Tibial nerve (tissue), 4 donors: ENCODE data around the gene EZH2. TPM values are rescaled to one million over a fixed set of nuclear protein-coding genes. Genes with fewer than 3 reads are reported as not detected.

Experiments
- DNase-seq, 2 donors: peaks; one replicate each; pipeline ENCODE4 v3.0.0-alpha.2; 2019; ENCODE audit warnings: low spot score in 2 of 2
- H3K27ac ChIP-seq, 4 donors: fragments of 200-600 bp; sonication (generic) in 3 of 4; one replicate each; pipeline ENCODE4 v1.5.1; 2017 to 2019; ENCODE audit warnings: mild to moderate bottlenecking in 1 of 4
- H3K27me3 ChIP-seq, 2 donors: fragments of 200-600 bp; sonication (generic) in 1 of 2; one replicate each; pipeline versions ENCODE4 v1.5.1 to v1.6.0; 2017 to 2019
- H3K36me3 ChIP-seq, 3 donors: fragments of 200-600 bp; sonication (generic); one replicate each; pipeline ENCODE4 v1.5.1; 2018 to 2019
- H3K4me1 ChIP-seq, 4 donors: fragments of 200-600 bp; sonication (generic) in 3 of 4; one replicate each; pipeline ENCODE4 v1.5.1; 2017 to 2019
- H3K4me3 ChIP-seq, 4 donors: fragments of 200-600 bp; sonication (generic) in 3 of 4; one replicate each; pipeline ENCODE4 v1.5.1; 2017 to 2019; ENCODE audit warnings: mild to moderate bottlenecking in 1 of 4, moderate library complexity in 1 of 4
- H3K9me3 ChIP-seq, 4 donors: fragments of 200-600 bp; sonication (generic) in 3 of 4; one replicate each; pipeline ENCODE4 v1.5.1; 2017 to 2019
- CTCF ChIP-seq, 5 experiments: fragments of 200-600 bp in 3 of 5; fragments of 450-650 bp in 2 of 5; sonication (generic) in 3 of 5; IDR thresholded peaks; one replicate each; pipeline ENCODE4 v1.5.1; 2016 to 2019; ENCODE audit warnings: antibody characterized with exemption in 5 of 5, mild to moderate bottlenecking in 3 of 5, moderate library complexity in 2 of 5
- EP300 ChIP-seq, 2 donors: sonication (generic); formaldehyde crosslinking; IDR thresholded peaks; one replicate each; pipeline ENCODE4 v1.6.1; 2017; ENCODE audit warnings: antibody characterized with exemption in 2 of 2, mild to moderate bottlenecking in 1 of 2
- POLR2A ChIP-seq, 2 donors: fragments of 450-650 bp; IDR thresholded peaks; one replicate each; pipeline ENCODE4 v1.6.1; 2017; ENCODE audit warnings: antibody characterized with exemption in 2 of 2, mild to moderate bottlenecking in 2 of 2, moderate library complexity in 2 of 2
- WGBS, 2 donors: methylation state at CpG; one replicate each; pipeline ENCODE4 v1.1.5; 2018; 5-methylcytosine and 5-hydroxymethylcytosine counted together
- total RNA-seq, 4 donors: library from RNA; depleted of rRNA; stranded (reverse); fragments of >200 nt; gene quantifications; one replicate each; pipeline ENCODE4 v1.1.0, GENCODE V29; 2016

EZH2 gene
- total RNA-seq, 4 donors from 2014 or later: 1.5 to 7.5 (median 3.3) TPM

DNA sequence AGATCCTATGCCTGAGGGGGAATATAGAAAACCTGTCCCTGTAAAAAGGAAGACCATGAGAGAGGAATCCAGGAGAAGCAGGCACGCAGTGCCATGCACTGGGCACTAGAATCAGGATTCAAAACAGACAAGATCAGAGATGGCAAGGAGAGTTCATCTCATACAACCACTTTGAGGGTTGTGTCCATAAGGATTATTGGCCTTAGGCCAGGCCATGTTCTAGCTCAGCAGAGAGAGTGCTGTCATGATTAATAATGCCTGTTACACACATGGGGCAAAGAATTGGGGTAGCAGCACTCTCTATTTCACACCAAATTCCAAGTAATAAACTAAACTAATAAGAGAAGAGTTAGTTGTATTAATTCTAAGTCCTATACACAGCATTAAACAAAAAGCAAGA is 29.1 kb downstream of the EZH2 start:
- WGBS, 2 donors: 89 to 90% methylated on average over 1 of the region's 1 CpG
- no peaks in the 10 kb centered on the region for H3K36me3 ChIP-seq
- no peaks in the 10 kb centered on the region for H3K9me3 ChIP-seq
- H3K27me3 ChIP-seq: no peaks in the 10 kb centered on the region
- TF ChIP-seq POLR2A (IDR thresholded peaks at IDR 0.05) (no peak), CTCF (IDR thresholded peaks at IDR 0.05) (no peak), EP300 (IDR thresholded peaks at IDR 0.05) (no peak)
- no peaks in the 10 kb centered on the region for H3K4me1 ChIP-seq
- H3K27ac ChIP-seq: no peak overlapping the region
- DNase-seq: no peak
- H3K4me3 ChIP-seq: no peak overlapping the region

DNA sequence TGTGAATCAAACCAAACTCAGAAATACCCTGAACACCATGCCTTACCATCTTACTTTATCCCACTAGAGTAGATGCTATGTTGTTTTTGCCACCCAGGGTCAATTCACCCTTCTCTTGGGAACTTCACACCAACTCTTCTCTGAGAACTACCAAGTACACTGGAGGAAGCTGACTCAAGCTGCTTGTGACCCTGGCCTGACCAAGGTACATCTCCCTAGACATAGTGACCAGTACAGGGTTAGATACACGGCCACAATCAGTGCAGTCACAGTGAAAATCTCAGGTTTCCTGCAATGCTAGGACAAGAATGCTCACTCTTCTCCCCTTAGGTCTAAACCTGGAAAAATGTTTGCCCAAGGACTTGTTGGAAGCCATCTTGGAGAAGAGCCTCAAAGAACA is 31.8 kb downstream of the EZH2 start:
- H3K9me3 ChIP-seq: no peaks in the 10 kb centered on the region
- 88 to 95% methylated on average over 1 of the region's 1 CpG for WGBS, 2 donors
- no peaks in the 10 kb centered on the region for H3K36me3 ChIP-seq
- DNase-seq: no peak
- TF ChIP-seq CTCF (IDR thresholded peaks at IDR 0.05) (no peak), POLR2A (IDR thresholded peaks at IDR 0.05) (no peak)
- H3K27ac ChIP-seq: no peak overlapping the region
- no peak overlapping the region for H3K4me3 ChIP-seq
- no peaks in the 10 kb centered on the region for H3K4me1 ChIP-seq
- no peaks in the 10 kb centered on the region for H3K27me3 ChIP-seq

DNA sequence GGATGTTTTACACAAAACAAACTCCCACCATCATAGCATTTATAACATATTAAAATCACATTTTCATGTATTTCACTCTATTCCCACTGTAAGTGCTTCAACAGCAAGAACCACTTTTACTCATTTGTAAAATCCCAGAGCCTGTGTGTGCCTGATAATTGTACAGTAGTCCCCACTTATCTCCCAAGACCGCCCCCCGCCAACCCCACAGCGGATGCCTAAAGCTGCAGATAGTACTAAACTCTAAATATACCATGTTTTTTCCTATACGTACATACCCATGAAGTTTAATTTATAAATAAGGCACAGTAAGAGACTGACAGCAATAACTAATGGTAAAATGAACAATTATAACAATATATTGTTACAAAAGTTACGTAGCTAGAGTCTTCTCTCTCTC is 33.5 kb downstream of the EZH2 start:
- Histone ChIP-seq H3K9me3 (no peaks in the 10 kb centered on the region), H3K36me3 (no peaks in the 10 kb centered on the region), H3K27me3 (no peaks in the 10 kb centered on the region), H3K4me1 (no peaks in the 10 kb centered on the region), H3K4me3 (no peak overlapping the region), H3K27ac (no peak overlapping the region)
- no peak for DNase-seq
- no peak for TF ChIP-seq EP300 (IDR thresholded peaks at IDR 0.05)
- TF ChIP-seq POLR2A (IDR thresholded peaks at IDR 0.05): no peak
- no peak for TF ChIP-seq CTCF (IDR thresholded peaks at IDR 0.05)
- 97 to 98% methylated on average over 5 of the region's 5 CpGs for WGBS, 2 donors

DNA sequence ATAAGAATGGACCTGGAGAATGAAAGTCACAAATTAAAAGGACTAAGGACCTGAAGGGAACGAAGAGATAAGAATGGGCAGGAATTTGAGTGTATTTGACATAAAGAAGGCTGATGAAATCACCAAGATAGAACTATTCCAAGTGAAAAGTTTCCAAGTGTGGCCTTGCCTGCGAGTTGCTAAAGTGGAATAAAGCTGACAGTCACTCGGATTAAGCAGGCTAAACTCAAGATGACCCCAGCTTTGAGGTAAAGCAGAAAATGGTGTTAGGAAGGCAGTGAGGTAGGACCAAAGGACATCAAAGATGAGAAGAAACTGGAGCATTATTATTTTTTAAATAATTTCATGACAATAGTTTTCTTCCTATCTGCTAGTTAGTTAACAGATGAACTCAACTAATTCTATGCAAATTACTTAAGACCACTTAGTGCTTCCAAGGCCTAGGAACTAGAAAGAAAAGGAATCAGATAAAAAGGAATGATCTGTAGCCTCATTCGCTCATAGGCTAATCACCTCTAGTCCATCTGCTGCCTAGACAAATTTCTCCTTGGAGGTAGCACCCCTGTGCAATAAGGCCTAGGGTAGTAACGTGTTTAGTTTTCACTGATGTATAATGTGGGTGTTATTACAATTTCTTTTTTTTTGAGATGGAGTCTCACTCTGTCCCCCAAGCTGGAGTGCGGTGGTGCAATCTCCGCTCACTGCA is 34.5 kb downstream of the EZH2 start:
- Histone ChIP-seq H3K4me3 (no peak overlapping the region), H3K4me1 (no peaks in the 10 kb centered on the region), H3K27me3 (no peaks in the 10 kb centered on the region), H3K27ac (no peak overlapping the region), H3K9me3 (no peaks in the 10 kb centered on the region), H3K36me3 (no peaks in the 10 kb centered on the region)
- WGBS, 2 donors: 81 to 84% methylated on average over 7 of the region's 7 CpGs
- DNase-seq: no peak
- TF ChIP-seq EP300 (IDR thresholded peaks at IDR 0.05) (no peak), CTCF (IDR thresholded peaks at IDR 0.05) (no peak)

GRCh38 chr7:148847815-148848734 is 36.0 kb downstream of the EZH2 start:
- Histone ChIP-seq H3K4me1 (no peaks in the 10 kb centered on the region), H3K27ac (no peak overlapping the region), H3K27me3 (no peaks in the 10 kb centered on the region), H3K9me3 (no peaks in the 10 kb centered on the region), H3K36me3 (no peaks in the 10 kb centered on the region), H3K4me3 (no peak overlapping the region)
- DNase-seq: no peak
- 81 to 86% methylated on average over 9 of the region's 9 CpGs for WGBS, 2 donors
- no peak for TF ChIP-seq POLR2A (IDR thresholded peaks at IDR 0.05)
- no peak for TF ChIP-seq CTCF (IDR thresholded peaks at IDR 0.05)
- no peak for TF ChIP-seq EP300 (IDR thresholded peaks at IDR 0.05)
